Trophoblast cell (in vitro differentiated cells and primary cell): ENCODE measurements around the gene DNAI7.

Experiments
- DNase-seq, 2 donors: peaks; one replicate each; pipeline ENCODE4 v3.0.0-alpha.2; 2016
- H2AFZ ChIP-seq: 2 replicates; pipeline ENCODE4 v1.6.1; 2013; ENCODE audit warnings: low read length, moderate library complexity, mild to moderate bottlenecking; ENCODE audit not compliant: insufficient read depth, poor library complexity
- H2AK5ac ChIP-seq: 2 replicates; pipeline ENCODE4 v1.6.1; 2013; ENCODE audit warnings: mild to moderate bottlenecking, low read length
- H2BK120ac ChIP-seq: 2 replicates; pipeline ENCODE4 v1.6.1; 2013; ENCODE audit warnings: low read length, mild to moderate bottlenecking, moderate library complexity; ENCODE audit not compliant: insufficient read depth, poor library complexity
- H2BK12ac ChIP-seq: 2 replicates; pipeline ENCODE4 v1.6.1; 2013; ENCODE audit warnings: mild to moderate bottlenecking, low read length, moderate library complexity
- H2BK5ac ChIP-seq: 2 replicates; pipeline ENCODE4 v1.6.1; 2013; ENCODE audit warnings: low read length, low read depth, moderate library complexity, mild to moderate bottlenecking; ENCODE audit not compliant: poor library complexity
- H3K14ac ChIP-seq: 2 replicates; pipeline ENCODE4 v1.6.1; 2013; ENCODE audit warnings: mild to moderate bottlenecking, low read length
- H3K18ac ChIP-seq: 2 replicates; pipeline ENCODE4 v1.6.1; 2013; ENCODE audit warnings: mild to moderate bottlenecking, low read length
- H3K23ac ChIP-seq: 2 replicates; pipeline ENCODE4 v1.6.1; 2013; ENCODE audit warnings: low read length
- H3K27ac ChIP-seq: 2 replicates; pipeline ENCODE4 v1.5.1; 2013; ENCODE audit warnings: low read depth, mild to moderate bottlenecking, inconsistent platforms, low read length, moderate library complexity
- H3K27me3 ChIP-seq: 2 replicates; pipeline ENCODE4 v1.6.1; 2013; ENCODE audit warnings: inconsistent platforms, mild to moderate bottlenecking, low read length, moderate library complexity; ENCODE audit not compliant: insufficient read depth
- H3K36me3 ChIP-seq, 2 experiments: 1 replicate in 1 of 2; 2 replicates in 1 of 2; pipeline ENCODE4 v1.6.1; 2013; ENCODE audit warnings: low read length in 2 of 2, mild to moderate bottlenecking in 2 of 2, moderate library complexity in 1 of 2; ENCODE audit not compliant: insufficient read depth in 2 of 2, control insufficient read depth in 1 of 2
- H3K4ac ChIP-seq: 2 replicates; pipeline ENCODE4 v1.6.1; 2013; ENCODE audit warnings: low read depth, mild to moderate bottlenecking, low read length, moderate library complexity
- H3K4me1 ChIP-seq, 2 experiments: 1 replicate in 1 of 2; 2 replicates in 1 of 2; pipeline ENCODE4 v1.6.1; 2013; ENCODE audit warnings: low read length in 2 of 2, mild to moderate bottlenecking in 2 of 2, moderate library complexity in 1 of 2; ENCODE audit not compliant: insufficient read depth in 2 of 2, control insufficient read depth in 1 of 2
- H3K4me2 ChIP-seq: 2 replicates; pipeline ENCODE4 v1.6.1; 2013; ENCODE audit warnings: inconsistent platforms, mild to moderate bottlenecking, low read length, moderate library complexity
- H3K4me3 ChIP-seq: 2 replicates; pipeline ENCODE4 v1.5.1; 2013; ENCODE audit warnings: mild to moderate bottlenecking, low read depth, low read length, inconsistent platforms
- H3K79me1 ChIP-seq: one replicate; pipeline ENCODE4 v1.6.1; 2013; ENCODE audit warnings: low read length
- H3K79me2 ChIP-seq: 2 replicates; pipeline ENCODE4 v1.6.1; 2013; ENCODE audit warnings: low read length, mild to moderate bottlenecking; ENCODE audit not compliant: control insufficient read depth, insufficient read depth, poor library complexity
- H3K9ac ChIP-seq: 2 replicates; pipeline ENCODE4 v1.6.1; 2013; ENCODE audit warnings: mild to moderate bottlenecking, low read length
- H3K9me3 ChIP-seq: 2 replicates; pipeline ENCODE4 v1.6.1; 2013; ENCODE audit warnings: low read depth, mild to moderate bottlenecking, control low read depth, inconsistent platforms, low read length; ENCODE audit not compliant: insufficient read depth
- H4K12ac ChIP-seq: 2 replicates; pipeline ENCODE4 v1.6.1; 2013; ENCODE audit warnings: low read depth, mild to moderate bottlenecking, low read length, moderate library complexity
- H4K8ac ChIP-seq: 2 replicates; pipeline ENCODE4 v1.6.1; 2013; ENCODE audit warnings: low read depth, mild to moderate bottlenecking, low read length, moderate library complexity
- H4K91ac ChIP-seq: one replicate; pipeline ENCODE4 v1.6.1; 2013; ENCODE audit warnings: low read depth, mild to moderate bottlenecking, low read length, moderate library complexity
- WGBS: extraction: QIAGEN DNeasy Blood & Tissue Kit; methylation state at CpG from one replicate; pipeline ENCODE4 v1.1.7; 2013; ENCODE audit warnings: missing lambda C conversion rate; ENCODE audit not compliant: insufficient read length, insufficient coverage; ENCODE audit errors: extremely low coverage; 5-methylcytosine and 5-hydroxymethylcytosine counted together

The DNAI7 gene

DNA sequence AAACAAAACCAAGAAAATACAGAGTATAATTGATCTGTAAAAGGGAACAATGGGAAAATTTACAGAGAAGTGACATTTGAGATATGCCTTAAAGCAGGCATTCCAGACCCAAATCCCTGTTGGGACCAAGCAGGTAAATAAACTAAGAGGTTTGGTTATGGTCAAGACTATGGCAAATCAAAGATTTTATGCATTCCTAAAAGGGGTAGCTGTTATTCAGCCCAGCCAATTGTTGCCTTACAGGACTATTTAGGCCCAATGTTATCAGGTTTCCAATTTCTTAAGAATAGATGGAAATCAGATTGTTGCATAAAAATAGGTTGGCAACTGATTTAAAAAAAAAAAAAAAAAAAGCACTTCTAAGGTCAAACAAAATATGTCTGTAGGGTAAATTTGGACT, 5.3 kb downstream of the DNAI7 start:
- Histone ChIP-seq H2BK12ac (no peak overlapping the region), H3K4me1 (peaks cover under 1 to 1% of the 10 kb centered on the region in 2 experiments), H4K91ac (no peak overlapping the region), H3K27ac (no peak overlapping the region), H3K14ac (no peak overlapping the region), H3K23ac (no peak overlapping the region), H3K4me3 (no peak overlapping the region), H2BK5ac (no peak overlapping the region), H3K9me3 (no peaks in the 10 kb centered on the region), H3K36me3 (no peaks in the 10 kb centered on the region), H3K79me2 (no peaks in the 10 kb centered on the region), H3K9ac (no peak overlapping the region), H3K18ac (no peak overlapping the region), H2BK120ac (no peak overlapping the region), H4K12ac (no peak overlapping the region), H3K79me1 (no peaks in the 10 kb centered on the region), H3K4ac (no peak overlapping the region), H2AFZ (no peak overlapping the region), H3K27me3 (no peaks in the 10 kb centered on the region), H2AK5ac (no peak overlapping the region), H3K4me2 (no peak overlapping the region), H4K8ac (no peak overlapping the region)
- DNase-seq: no peak

DNA sequence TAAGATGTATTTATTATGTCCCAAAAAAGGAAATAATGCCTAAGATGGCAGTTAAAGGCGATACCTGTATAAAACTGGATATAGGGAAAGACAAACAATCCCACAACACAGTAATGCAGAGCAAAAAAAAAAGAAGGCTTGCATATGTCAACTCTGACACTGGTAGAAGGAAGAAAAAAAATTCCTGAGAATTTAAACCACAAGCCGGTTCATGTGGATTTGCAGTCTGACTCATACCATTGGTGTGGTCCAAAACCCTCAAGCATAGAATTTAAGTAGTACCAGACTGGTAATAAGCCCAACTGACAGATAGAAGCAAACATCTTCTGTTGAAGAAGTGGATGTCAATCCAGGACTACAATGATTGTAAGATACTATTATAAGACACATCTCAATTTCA, 7.2 kb downstream of the DNAI7 start:
- Histone ChIP-seq H4K12ac (no peak overlapping the region), H4K91ac (no peak overlapping the region), H2AK5ac (no peak overlapping the region), H3K4me3 (no peak overlapping the region), H3K9ac (no peak overlapping the region), H3K18ac (no peak overlapping the region), H3K36me3 (no peaks in the 10 kb centered on the region), H3K4me2 (no peak overlapping the region), H2AFZ (no peak overlapping the region), H3K79me2 (no peaks in the 10 kb centered on the region), H2BK12ac (no peak overlapping the region), H3K4me1 (no peaks in the 10 kb centered on the region), H3K27ac (no peak overlapping the region), H2BK120ac (no peak overlapping the region), H3K4ac (no peak overlapping the region), H4K8ac (no peak overlapping the region), H3K79me1 (no peaks in the 10 kb centered on the region), H3K14ac (no peak overlapping the region), H3K9me3 (no peaks in the 10 kb centered on the region), H3K27me3 (no peaks in the 10 kb centered on the region), H3K23ac (no peak overlapping the region), H2BK5ac (no peak overlapping the region)
- whole genome bisulfite sequencing: no CpG with 5 or more reads among the region's 2 CpGs
- no peak for DNase-seq

DNA sequence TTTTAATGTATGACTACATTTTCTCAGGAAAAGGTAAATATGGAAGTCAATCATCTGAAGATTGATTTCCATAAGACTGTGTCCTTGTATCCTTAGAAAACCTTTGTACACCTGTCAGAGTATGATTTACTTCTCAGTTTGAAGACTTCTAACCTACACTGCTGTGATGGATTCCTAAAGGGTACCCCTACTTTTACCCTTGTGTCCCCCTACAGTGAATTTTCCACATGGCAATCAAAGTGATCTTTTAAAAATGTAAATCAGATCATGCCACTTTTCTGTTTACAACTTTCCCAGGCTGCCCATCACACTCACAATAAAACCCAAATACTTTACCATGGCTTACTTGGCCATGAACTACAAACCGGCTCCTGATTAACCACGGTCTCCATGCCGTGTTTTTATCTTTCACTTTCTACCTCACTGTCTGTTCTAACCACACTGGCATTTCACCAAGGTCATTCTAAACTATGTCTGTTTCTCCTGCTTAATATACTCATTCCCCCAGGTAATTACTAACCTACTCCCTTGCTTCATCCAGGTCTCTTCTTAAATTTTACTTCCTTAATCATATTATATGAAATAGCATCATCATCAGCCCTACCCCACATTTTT, 8.1 kb downstream of the DNAI7 start:
- Histone ChIP-seq H3K4me3 (no peak overlapping the region), H3K14ac (no peak overlapping the region), H2BK5ac (no peak overlapping the region), H3K23ac (no peak overlapping the region), H2BK120ac (no peak overlapping the region), H4K91ac (no peak overlapping the region), H3K79me1 (no peaks in the 10 kb centered on the region), H2BK12ac (no peak overlapping the region), H3K27me3 (no peaks in the 10 kb centered on the region), H2AK5ac (no peak overlapping the region), H3K36me3 (no peaks in the 10 kb centered on the region), H3K4me1 (no peaks in the 10 kb centered on the region), H3K79me2 (no peaks in the 10 kb centered on the region), H3K9ac (no peak overlapping the region), H4K12ac (no peak overlapping the region), H3K4me2 (no peak overlapping the region), H3K18ac (no peak overlapping the region), H3K27ac (no peak overlapping the region), H4K8ac (no peak overlapping the region), H2AFZ (no peak overlapping the region), H3K9me3 (no peaks in the 10 kb centered on the region), H3K4ac (no peak overlapping the region)
- WGBS: no CpG with 5 or more reads among the region's 3 CpGs
- DNase-seq: no peak

- no peak overlapping the region for H2BK12ac ChIP-seq
- H3K14ac ChIP-seq: no peak overlapping the region
- no peak overlapping the region for H4K8ac ChIP-seq
- H3K9me3 ChIP-seq: no peaks in the 10 kb centered on the region
- no peaks in the 10 kb centered on the region for H3K79me1 ChIP-seq
- H3K36me3 ChIP-seq: no peaks in the 10 kb centered on the region
- no CpG with 5 or more reads among the region's 4 CpGs for WGBS
- no peak overlapping the region for H2AFZ ChIP-seq
- no peak overlapping the region for H4K91ac ChIP-seq
- no peak overlapping the region for H3K23ac ChIP-seq
- no peaks in the 10 kb centered on the region for H3K4me1 ChIP-seq
- H3K27ac ChIP-seq: no peak overlapping the region
- H3K79me2 ChIP-seq: no peaks in the 10 kb centered on the region
- no peak overlapping the region for H2BK120ac ChIP-seq
- no peak overlapping the region for H3K4ac ChIP-seq
- no peak overlapping the region for H3K9ac ChIP-seq
- no peak overlapping the region for H2AK5ac ChIP-seq
- H2BK5ac ChIP-seq: no peak overlapping the region
- H3K4me2 ChIP-seq: no peak overlapping the region
- H3K27me3 ChIP-seq: no peaks in the 10 kb centered on the region
- no peak overlapping the region for H3K4me3 ChIP-seq
- no peak overlapping the region for H3K18ac ChIP-seq
- no peak overlapping the region for H4K12ac ChIP-seq
- DNase-seq: no peak
These were observed 8.7 kb downstream of the DNAI7 start for GRCh38 chr12:25186038-25186787.
